Measurements from ENCODE around the gene SLC16A12. TPM values are rescaled to one million over a fixed set of nuclear protein-coding genes. Genes with fewer than 3 reads are reported as not detected.

The SLC16A12 gene
- total and polyA plus RNA-seq, 2 experiments from 2014 or later = 5.7 to 5.9 TPM

GRCh38 chr10:89552213-89552612, 16.8 kb upstream of the SLC16A12 start:
- no peaks in the 10 kb centered on the region for H3K9me3 ChIP-seq (ENCODE audit: low read depth)
- H4K20me1 ChIP-seq (ENCODE audit: insufficient read depth, poor library complexity, severe bottlenecking) = no peaks in the 10 kb centered on the region
- 89% methylated on average over 4 of the region's 4 CpGs for whole genome bisulfite sequencing (ENCODE audit: low lambda C conversion rate, missing lambda C conversion rate)
- H3K9me2 ChIP-seq (replicated peaks; ENCODE audit: insufficient read depth) = no peaks in the 10 kb centered on the region
- H3K36me3 ChIP-seq (replicated peaks; ENCODE audit: insufficient read depth, low read depth) = no peaks in the 10 kb centered on the region
- no peak for TF ChIP-seq EZH2phosphoT487 (IDR thresholded peaks at IDR 0.05; ENCODE audit: low read depth, severe bottlenecking, unreplicated experiment)
- TF ChIP-seq, protein P1, sequence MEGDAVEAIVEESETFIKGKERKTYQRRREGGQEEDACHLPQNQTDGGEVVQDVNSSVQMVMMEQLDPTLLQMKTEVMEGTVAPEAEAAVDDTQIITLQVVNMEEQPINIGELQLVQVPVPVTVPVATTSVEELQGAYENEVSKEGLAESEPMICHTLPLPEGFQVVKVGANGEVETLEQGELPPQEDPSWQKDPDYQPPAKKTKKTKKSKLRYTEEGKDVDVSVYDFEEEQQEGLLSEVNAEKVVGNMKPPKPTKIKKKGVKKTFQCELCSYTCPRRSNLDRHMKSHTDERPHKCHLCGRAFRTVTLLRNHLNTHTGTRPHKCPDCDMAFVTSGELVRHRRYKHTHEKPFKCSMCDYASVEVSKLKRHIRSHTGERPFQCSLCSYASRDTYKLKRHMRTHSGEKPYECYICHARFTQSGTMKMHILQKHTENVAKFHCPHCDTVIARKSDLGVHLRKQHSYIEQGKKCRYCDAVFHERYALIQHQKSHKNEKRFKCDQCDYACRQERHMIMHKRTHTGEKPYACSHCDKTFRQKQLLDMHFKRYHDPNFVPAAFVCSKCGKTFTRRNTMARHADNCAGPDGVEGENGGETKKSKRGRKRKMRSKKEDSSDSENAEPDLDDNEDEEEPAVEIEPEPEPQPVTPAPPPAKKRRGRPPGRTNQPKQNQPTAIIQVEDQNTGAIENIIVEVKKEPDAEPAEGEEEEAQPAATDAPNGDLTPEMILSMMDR (IDR thresholded peaks at IDR 0.05; ENCODE audit: poor library complexity) = no peak
- no peak for TF ChIP-seq EZH2 (IDR thresholded peaks at IDR 0.05; ENCODE audit: borderline replicate concordance)
- H3K4me1 ChIP-seq (ENCODE audit: insufficient read depth) = peaks cover 11% of the 10 kb centered on the region
- no peaks in the 10 kb centered on the region for H3K27me3 ChIP-seq
- no peaks in the 10 kb centered on the region for H3K79me2 ChIP-seq
- no peak overlapping the region for H2AFZ ChIP-seq
- H3K4me2 ChIP-seq = no peak overlapping the region
- H3K27ac ChIP-seq = no peak overlapping the region
- H3K4me3 ChIP-seq = no peak overlapping the region
- DNase-seq (ENCODE audit: low spot score) = no peak

DNA sequence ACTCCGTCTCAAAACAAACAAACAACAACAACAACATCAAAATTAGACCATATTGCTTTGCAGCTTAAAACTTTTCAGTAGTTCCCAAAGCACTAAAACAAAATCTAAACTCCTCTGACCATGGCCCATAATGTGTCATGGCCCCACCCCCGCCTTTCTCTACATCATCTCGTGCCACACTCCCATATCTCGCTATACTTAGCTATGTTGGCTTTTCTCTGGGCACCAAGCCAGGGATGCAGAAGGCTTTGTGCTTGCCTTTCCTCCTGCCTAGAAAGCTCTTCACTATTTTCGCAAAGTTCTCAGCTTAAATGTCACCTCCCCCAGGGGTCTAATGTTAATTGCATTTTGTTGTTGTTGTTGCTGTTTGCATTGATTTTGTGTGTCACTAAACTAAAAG, 15.1 kb upstream of the SLC16A12 start:
- peak; percentile 27 for DNase-seq (ENCODE audit: low spot score)
- no peaks in the 10 kb centered on the region for H3K36me3 ChIP-seq (replicated peaks; ENCODE audit: insufficient read depth, low read depth)
- no peak overlapping the region for H3K4me3 ChIP-seq
- no peaks in the 10 kb centered on the region for H3K79me2 ChIP-seq
- H3K9me2 ChIP-seq (replicated peaks; ENCODE audit: insufficient read depth) = no peaks in the 10 kb centered on the region
- H3K27ac ChIP-seq = no peak overlapping the region
- H4K20me1 ChIP-seq (ENCODE audit: insufficient read depth, poor library complexity, severe bottlenecking) = no peaks in the 10 kb centered on the region
- peaks cover 11% of the 10 kb centered on the region for H3K4me1 ChIP-seq (ENCODE audit: insufficient read depth)
- H3K4me2 ChIP-seq = no peak overlapping the region
- H3K9me3 ChIP-seq (ENCODE audit: low read depth) = no peaks in the 10 kb centered on the region
- WGBS (ENCODE audit: low lambda C conversion rate, missing lambda C conversion rate) = 88% methylated on average over 5 of the region's 5 CpGs
- H3K27me3 ChIP-seq = no peaks in the 10 kb centered on the region
- TF ChIP-seq EZH2phosphoT487 (IDR thresholded peaks at IDR 0.05; ENCODE audit: low read depth, severe bottlenecking, unreplicated experiment) (no peak), EZH2 (IDR thresholded peaks at IDR 0.05; ENCODE audit: borderline replicate concordance) (no peak)
- TF ChIP-seq, protein P1 (IDR thresholded peaks at IDR 0.05; ENCODE audit: poor library complexity) = no peak
- H2AFZ ChIP-seq = no peak overlapping the region

DNA sequence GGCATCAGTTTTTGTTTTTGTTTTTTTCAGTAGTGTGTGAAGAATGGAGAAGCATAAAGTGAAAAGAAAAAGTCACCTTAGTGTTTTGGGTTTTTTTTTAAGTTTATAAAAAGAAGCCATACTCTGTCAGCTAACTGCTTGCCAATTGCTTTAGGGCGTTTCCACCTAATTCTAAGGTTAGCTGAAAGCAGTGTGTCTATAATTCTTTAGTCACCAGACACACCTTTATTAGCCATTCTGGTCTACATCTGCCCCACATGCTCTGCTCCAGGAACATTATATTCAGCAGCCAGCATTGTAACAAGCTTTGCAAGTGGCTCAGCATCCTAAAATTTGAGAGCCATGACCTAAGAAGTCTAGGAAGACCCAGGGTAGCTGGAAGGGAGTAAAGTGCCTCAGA, 14.1 kb upstream of the SLC16A12 start:
- H3K4me3 ChIP-seq = no peak overlapping the region
- H3K9me3 ChIP-seq (ENCODE audit: low read depth) = no peaks in the 10 kb centered on the region
- H3K36me3 ChIP-seq (replicated peaks; ENCODE audit: insufficient read depth, low read depth) = no peaks in the 10 kb centered on the region
- no peak overlapping the region for H3K4me2 ChIP-seq
- WGBS (ENCODE audit: low lambda C conversion rate, missing lambda C conversion rate) = 73% methylated on average over 1 of the region's 1 CpG
- H3K27me3 ChIP-seq = no peaks in the 10 kb centered on the region
- H3K79me2 ChIP-seq = no peaks in the 10 kb centered on the region
- no peak overlapping the region for H3K27ac ChIP-seq
- peaks cover 4% of the 10 kb centered on the region for H3K4me1 ChIP-seq (ENCODE audit: insufficient read depth)
- no peaks in the 10 kb centered on the region for H3K9me2 ChIP-seq (replicated peaks; ENCODE audit: insufficient read depth)
- H2AFZ ChIP-seq = no peak overlapping the region
- DNase-seq (ENCODE audit: low spot score) = no peak
- H4K20me1 ChIP-seq (ENCODE audit: insufficient read depth, poor library complexity, severe bottlenecking) = no peaks in the 10 kb centered on the region
- TF ChIP-seq EZH2 (IDR thresholded peaks at IDR 0.05; ENCODE audit: borderline replicate concordance) = no peak
- TF ChIP-seq EZH2phosphoT487 (IDR thresholded peaks at IDR 0.05; ENCODE audit: low read depth, severe bottlenecking, unreplicated experiment) = no peak
- TF ChIP-seq, protein P1 (IDR thresholded peaks at IDR 0.05; ENCODE audit: poor library complexity) = no peak

DNA sequence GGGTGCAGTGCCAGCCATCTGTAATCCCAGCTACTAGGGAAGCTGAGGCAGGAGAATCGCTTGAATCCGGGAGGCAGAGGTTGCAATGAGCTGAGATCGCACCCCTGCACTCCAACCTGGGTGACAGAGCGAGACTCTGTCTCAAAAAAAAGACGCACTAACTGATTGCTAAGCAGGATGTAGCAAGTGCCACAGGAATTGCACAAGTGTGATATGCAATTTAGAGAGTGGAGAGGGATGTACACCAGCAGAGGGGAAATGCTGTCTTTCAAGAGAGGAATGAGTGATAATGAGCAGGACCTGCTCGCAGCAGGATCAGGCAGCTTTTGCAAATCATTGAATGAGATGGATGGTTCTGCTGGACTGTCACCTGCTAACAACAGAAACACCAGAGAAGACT, 13.3 kb upstream of the SLC16A12 start:
- no peaks in the 10 kb centered on the region for H3K4me1 ChIP-seq (ENCODE audit: insufficient read depth)
- H3K36me3 ChIP-seq (replicated peaks; ENCODE audit: insufficient read depth, low read depth) = no peaks in the 10 kb centered on the region
- 83% methylated on average over 6 of the region's 6 CpGs for WGBS (ENCODE audit: low lambda C conversion rate, missing lambda C conversion rate)
- no peak overlapping the region for H3K4me2 ChIP-seq
- DNase-seq (ENCODE audit: low spot score) = no peak
- H4K20me1 ChIP-seq (ENCODE audit: insufficient read depth, poor library complexity, severe bottlenecking) = no peaks in the 10 kb centered on the region
- H3K4me3 ChIP-seq = no peak overlapping the region
- no peak overlapping the region for H3K27ac ChIP-seq
- H3K9me2 ChIP-seq (replicated peaks; ENCODE audit: insufficient read depth) = no peaks in the 10 kb centered on the region
- no peaks in the 10 kb centered on the region for H3K27me3 ChIP-seq
- no peak for TF ChIP-seq EZH2phosphoT487 (IDR thresholded peaks at IDR 0.05; ENCODE audit: low read depth, severe bottlenecking, unreplicated experiment)
- TF ChIP-seq, protein P1 (IDR thresholded peaks at IDR 0.05; ENCODE audit: poor library complexity) = no peak
- TF ChIP-seq EZH2 (IDR thresholded peaks at IDR 0.05; ENCODE audit: borderline replicate concordance) = no peak
- no peak overlapping the region for H2AFZ ChIP-seq
- no peaks in the 10 kb centered on the region for H3K79me2 ChIP-seq
- H3K9me3 ChIP-seq (ENCODE audit: low read depth) = no peaks in the 10 kb centered on the region

Measured in hepatocyte (in vitro differentiated cells).